Measurements from ENCODE around the gene FAF1.
"Not testable (repeated sequence)": the region's sequence is repeated elsewhere in the genome, so short reads cannot be mapped to it uniquely, and the experiment has no call there.

DNA sequence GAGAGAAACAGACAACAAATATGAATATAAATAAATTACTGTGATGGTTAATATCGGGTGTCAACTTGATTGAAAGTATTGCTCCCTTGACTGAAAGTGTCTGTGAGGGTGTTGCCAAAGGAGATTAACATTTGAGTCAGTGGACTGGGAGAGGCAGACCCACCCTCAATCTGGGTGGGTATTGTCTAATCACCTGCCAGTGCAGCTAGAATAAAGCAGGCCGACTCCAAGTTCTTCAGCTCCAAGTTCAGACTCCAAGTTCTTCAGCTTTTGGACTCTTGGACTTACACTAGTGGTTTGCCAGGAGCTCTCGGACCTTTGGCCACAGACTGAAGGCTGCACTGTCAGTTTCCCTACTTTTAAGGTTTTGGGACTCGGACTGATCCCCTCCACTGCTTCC lies 232.5 kb downstream of the FAF1 start:
- TF ChIP-seq, protein P1, sequence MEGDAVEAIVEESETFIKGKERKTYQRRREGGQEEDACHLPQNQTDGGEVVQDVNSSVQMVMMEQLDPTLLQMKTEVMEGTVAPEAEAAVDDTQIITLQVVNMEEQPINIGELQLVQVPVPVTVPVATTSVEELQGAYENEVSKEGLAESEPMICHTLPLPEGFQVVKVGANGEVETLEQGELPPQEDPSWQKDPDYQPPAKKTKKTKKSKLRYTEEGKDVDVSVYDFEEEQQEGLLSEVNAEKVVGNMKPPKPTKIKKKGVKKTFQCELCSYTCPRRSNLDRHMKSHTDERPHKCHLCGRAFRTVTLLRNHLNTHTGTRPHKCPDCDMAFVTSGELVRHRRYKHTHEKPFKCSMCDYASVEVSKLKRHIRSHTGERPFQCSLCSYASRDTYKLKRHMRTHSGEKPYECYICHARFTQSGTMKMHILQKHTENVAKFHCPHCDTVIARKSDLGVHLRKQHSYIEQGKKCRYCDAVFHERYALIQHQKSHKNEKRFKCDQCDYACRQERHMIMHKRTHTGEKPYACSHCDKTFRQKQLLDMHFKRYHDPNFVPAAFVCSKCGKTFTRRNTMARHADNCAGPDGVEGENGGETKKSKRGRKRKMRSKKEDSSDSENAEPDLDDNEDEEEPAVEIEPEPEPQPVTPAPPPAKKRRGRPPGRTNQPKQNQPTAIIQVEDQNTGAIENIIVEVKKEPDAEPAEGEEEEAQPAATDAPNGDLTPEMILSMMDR (IDR thresholded peaks at IDR 0.05), result not testable (repeated sequence)
- not testable (repeated sequence) for TF ChIP-seq EP300 (IDR thresholded peaks at IDR 0.05)

Data from ovary (tissue), 3 donors.